ENCODE measurements around the gene ZNF441. TPM values are rescaled to one million over a fixed set of nuclear protein-coding genes. Genes with fewer than 3 reads are reported as not detected.
"Not testable (repeated sequence)": the region's sequence is repeated elsewhere in the genome, so short reads cannot be mapped to it uniquely, and the experiment has no call there.

The ZNF441 gene
- 6.6 TPM for total RNA-seq

- peak; percentile 98 for DNase-seq (ENCODE audit: low spot score)
Measured at GRCh38 chr19:11766597-11767591, at the start of gene ZNF441. Gene ZNF441 (plus strand): TSS chr19:11767000. CDS start chr19:11767194, 194 bp downstream.

- DNase-seq (ENCODE audit: low spot score) = no peak
Measured at GRCh38 chr19:11721681-11722080, 45.1 kb upstream of the ZNF441 start.

GRCh38 chr19:11722414-11722813, 44.4 kb upstream of the ZNF441 start:
- no peak for DNase-seq (ENCODE audit: low spot score)

- DNase-seq (ENCODE audit: low spot score) = no peak
Measured at GRCh38 chr19:11729586-11729985, 37.2 kb upstream of the ZNF441 start.

- no peak for DNase-seq (ENCODE audit: low spot score)
Measured at GRCh38 chr19:11735375-11735774, 31.4 kb upstream of the ZNF441 start.

- no peak for DNase-seq (ENCODE audit: low spot score)
Measured at GRCh38 chr19:11736696-11737095, 30.1 kb upstream of the ZNF441 start.

GRCh38 chr19:11737964-11738745, 28.6 kb upstream of the ZNF441 start:
- DNase-seq (ENCODE audit: low spot score) = peak; percentile 66

GRCh38 chr19:11738746-11739620, 27.8 kb upstream of the ZNF441 start, which contains the start of gene ZNF823:
Gene ZNF823 (minus strand): TSS chr19:11738946. CDS start chr19:11738819, 127 bp downstream.
- DNase-seq (ENCODE audit: low spot score) = peak; percentile 100

- no peak for DNase-seq (ENCODE audit: low spot score)
Measured at GRCh38 chr19:11745869-11746268, 20.9 kb upstream of the ZNF441 start.

- DNase-seq (ENCODE audit: low spot score) = no peak
Measured at GRCh38 chr19:11747277-11747676, 19.5 kb upstream of the ZNF441 start.

GRCh38 chr19:11749751-11750150, 17.0 kb upstream of the ZNF441 start:
- no peak for DNase-seq (ENCODE audit: low spot score)

- no peak for DNase-seq (ENCODE audit: low spot score)
Measured at GRCh38 chr19:11752244-11752736, 14.5 kb upstream of the ZNF441 start.

- no peak for DNase-seq (ENCODE audit: low spot score)
Measured at GRCh38 chr19:11754663-11755062, 12.1 kb upstream of the ZNF441 start.

GRCh38 chr19:11756965-11757364, 9.8 kb upstream of the ZNF441 start:
- DNase-seq (ENCODE audit: low spot score) = no peak

GRCh38 chr19:11759805-11760204, 7.0 kb upstream of the ZNF441 start:
- no peak for DNase-seq (ENCODE audit: low spot score)

- no peak for DNase-seq (ENCODE audit: low spot score)
Measured at GRCh38 chr19:11763117-11763516, 3.7 kb upstream of the ZNF441 start.

GRCh38 chr19:11763611-11764010, 3.2 kb upstream of the ZNF441 start:
- DNase-seq (ENCODE audit: low spot score) = no peak

GRCh38 chr19:11767633-11768133, 883 bp downstream of the ZNF441 start:
- DNase-seq (ENCODE audit: low spot score) = peak; percentile 65

- DNase-seq (ENCODE audit: low spot score) = no peak
Measured at GRCh38 chr19:11769995-11770394, 3.2 kb downstream of the ZNF441 start.

GRCh38 chr19:11771520-11771919, 4.7 kb downstream of the ZNF441 start:
- DNase-seq (ENCODE audit: low spot score) = not testable (repeated sequence)

GRCh38 chr19:11776669-11777068, 9.9 kb downstream of the ZNF441 start:
- not testable (repeated sequence) for DNase-seq (ENCODE audit: low spot score)
